ENCODE results near the gene EML4. TPM values are rescaled to one million over a fixed set of nuclear protein-coding genes. Genes with fewer than 3 reads are reported as not detected.

EML4 gene
- total and polyA plus RNA-seq, 2 of the 13 experiments (the other 11 are each of a cell fraction or from before 2014, with no cell fraction given): 243 to 476 TPM

- TF ChIP-seq, protein P1, sequence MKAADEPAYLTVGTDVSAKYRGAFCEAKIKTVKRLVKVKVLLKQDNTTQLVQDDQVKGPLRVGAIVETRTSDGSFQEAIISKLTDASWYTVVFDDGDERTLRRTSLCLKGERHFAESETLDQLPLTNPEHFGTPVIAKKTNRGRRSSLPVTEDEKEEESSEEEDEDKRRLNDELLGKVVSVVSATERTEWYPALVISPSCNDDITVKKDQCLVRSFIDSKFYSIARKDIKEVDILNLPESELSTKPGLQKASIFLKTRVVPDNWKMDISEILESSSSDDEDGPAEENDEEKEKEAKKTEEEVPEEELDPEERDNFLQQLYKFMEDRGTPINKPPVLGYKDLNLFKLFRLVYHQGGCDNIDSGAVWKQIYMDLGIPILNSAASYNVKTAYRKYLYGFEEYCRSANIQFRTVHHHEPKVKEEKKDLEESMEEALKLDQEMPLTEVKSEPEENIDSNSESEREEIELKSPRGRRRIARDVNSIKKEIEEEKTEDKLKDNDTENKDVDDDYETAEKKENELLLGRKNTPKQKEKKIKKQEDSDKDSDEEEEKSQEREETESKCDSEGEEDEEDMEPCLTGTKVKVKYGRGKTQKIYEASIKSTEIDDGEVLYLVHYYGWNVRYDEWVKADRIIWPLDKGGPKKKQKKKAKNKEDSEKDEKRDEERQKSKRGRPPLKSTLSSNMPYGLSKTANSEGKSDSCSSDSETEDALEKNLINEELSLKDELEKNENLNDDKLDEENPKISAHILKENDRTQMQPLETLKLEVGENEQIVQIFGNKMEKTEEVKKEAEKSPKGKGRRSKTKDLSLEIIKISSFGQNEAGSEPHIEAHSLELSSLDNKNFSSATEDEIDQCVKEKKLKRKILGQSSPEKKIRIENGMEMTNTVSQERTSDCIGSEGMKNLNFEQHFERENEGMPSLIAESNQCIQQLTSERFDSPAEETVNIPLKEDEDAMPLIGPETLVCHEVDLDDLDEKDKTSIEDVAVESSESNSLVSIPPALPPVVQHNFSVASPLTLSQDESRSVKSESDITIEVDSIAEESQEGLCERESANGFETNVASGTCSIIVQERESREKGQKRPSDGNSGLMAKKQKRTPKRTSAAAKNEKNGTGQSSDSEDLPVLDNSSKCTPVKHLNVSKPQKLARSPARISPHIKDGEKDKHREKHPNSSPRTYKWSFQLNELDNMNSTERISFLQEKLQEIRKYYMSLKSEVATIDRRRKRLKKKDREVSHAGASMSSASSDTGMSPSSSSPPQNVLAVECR (CRISPR knock-in tag; IDR thresholded peaks at IDR 0.05; ENCODE audit: borderline replicate concordance): 0 out of 2 replicates have a peak, but pooled peaks have one; percentile 16
- TF ChIP-seq PAWR (CRISPR knock-in tag; IDR thresholded peaks at IDR 0.05; ENCODE audit: borderline replicate concordance): no peak
- TF ChIP-seq ZNF296 (CRISPR knock-in tag; conservative IDR thresholded peaks at IDR 0.05): no peak
- TF ChIP-seq ONECUT2 (CRISPR knock-in tag; IDR thresholded peaks at IDR 0.05): peak; percentile 75; the same call in 1 of the 2 replicates
- TF ChIP-seq, protein P2, sequence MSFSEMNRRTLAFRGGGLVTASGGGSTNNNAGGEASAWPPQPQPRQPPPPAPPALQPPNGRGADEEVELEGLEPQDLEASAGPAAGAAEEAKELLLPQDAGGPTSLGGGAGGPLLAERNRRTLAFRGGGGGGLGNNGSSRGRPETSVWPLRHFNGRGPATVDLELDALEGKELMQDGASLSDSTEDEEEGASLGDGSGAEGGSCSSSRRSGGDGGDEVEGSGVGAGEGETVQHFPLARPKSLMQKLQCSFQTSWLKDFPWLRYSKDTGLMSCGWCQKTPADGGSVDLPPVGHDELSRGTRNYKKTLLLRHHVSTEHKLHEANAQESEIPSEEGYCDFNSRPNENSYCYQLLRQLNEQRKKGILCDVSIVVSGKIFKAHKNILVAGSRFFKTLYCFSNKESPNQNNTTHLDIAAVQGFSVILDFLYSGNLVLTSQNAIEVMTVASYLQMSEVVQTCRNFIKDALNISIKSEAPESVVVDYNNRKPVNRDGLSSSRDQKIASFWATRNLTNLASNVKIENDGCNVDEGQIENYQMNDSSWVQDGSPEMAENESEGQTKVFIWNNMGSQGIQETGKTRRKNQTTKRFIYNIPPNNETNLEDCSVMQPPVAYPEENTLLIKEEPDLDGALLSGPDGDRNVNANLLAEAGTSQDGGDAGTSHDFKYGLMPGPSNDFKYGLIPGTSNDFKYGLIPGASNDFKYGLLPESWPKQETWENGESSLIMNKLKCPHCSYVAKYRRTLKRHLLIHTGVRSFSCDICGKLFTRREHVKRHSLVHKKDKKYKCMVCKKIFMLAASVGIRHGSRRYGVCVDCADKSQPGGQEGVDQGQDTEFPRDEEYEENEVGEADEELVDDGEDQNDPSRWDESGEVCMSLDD (CRISPR knock-in tag; IDR thresholded peaks at IDR 0.05; ENCODE audit: borderline replicate concordance): no peak
- TF ChIP-seq ADNP (CRISPR knock-in tag; IDR thresholded peaks at IDR 0.05): no peak
- TF ChIP-seq FOXK1 (CRISPR knock-in tag; IDR thresholded peaks at IDR 0.05; ENCODE audit: borderline replicate concordance, low read depth): peak; percentile 62
- 0 out of 2 replicates have a peak, but pooled peaks have one; percentile 12 for TF ChIP-seq ZNF775 (CRISPR knock-in tag; IDR thresholded peaks at IDR 0.05; ENCODE audit: borderline replicate concordance)
- peak; percentile 93 for TF ChIP-seq BCL6 (CRISPR knock-in tag; IDR thresholded peaks at IDR 0.05)
- TF ChIP-seq ZSCAN5A (CRISPR knock-in tag; IDR thresholded peaks at IDR 0.05; ENCODE audit: borderline replicate concordance): no peak
- TF ChIP-seq MED13 (CRISPR knock-in tag; IDR thresholded peaks at IDR 0.05): peak; percentile 99
- TF ChIP-seq HDAC1 (CRISPR knock-in tag; IDR thresholded peaks at IDR 0.05): no peak
- TF ChIP-seq, protein P3, sequence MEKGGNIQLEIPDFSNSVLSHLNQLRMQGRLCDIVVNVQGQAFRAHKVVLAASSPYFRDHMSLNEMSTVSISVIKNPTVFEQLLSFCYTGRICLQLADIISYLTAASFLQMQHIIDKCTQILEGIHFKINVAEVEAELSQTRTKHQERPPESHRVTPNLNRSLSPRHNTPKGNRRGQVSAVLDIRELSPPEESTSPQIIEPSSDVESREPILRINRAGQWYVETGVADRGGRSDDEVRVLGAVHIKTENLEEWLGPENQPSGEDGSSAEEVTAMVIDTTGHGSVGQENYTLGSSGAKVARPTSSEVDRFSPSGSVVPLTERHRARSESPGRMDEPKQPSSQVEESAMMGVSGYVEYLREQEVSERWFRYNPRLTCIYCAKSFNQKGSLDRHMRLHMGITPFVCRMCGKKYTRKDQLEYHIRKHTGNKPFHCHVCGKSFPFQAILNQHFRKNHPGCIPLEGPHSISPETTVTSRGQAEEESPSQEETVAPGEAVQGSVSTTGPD (CRISPR knock-in tag; IDR thresholded peaks at IDR 0.05): peak; percentile 67; the same call in 1 of the 2 replicates
- TF ChIP-seq, protein P4, sequence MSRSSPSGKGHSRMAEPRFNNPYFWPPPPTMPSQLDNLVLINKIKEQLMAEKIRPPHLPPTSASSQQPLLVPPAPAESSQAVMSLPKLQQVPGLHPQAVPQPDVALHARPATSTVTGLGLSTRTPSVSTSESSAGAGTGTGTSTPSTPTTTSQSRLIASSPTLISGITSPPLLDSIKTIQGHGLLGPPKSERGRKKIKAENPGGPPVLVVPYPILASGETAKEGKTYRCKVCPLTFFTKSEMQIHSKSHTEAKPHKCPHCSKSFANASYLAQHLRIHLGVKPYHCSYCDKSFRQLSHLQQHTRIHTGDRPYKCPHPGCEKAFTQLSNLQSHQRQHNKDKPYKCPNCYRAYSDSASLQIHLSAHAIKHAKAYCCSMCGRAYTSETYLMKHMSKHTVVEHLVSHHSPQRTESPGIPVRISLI (CRISPR knock-in tag; IDR thresholded peaks at IDR 0.05; ENCODE audit: borderline replicate concordance): peak; percentile 38; the same call in 1 of the 2 replicates
- no peak for TF ChIP-seq ZNF34 (CRISPR knock-in tag; IDR thresholded peaks at IDR 0.05; ENCODE audit: borderline replicate concordance)
Measured at GRCh38 chr2:42127425-42128424, 41.4 kb upstream of the EML4 start (continued).

Data from HepG2 (cell line).